Activated gamma-delta T cell treated with Interleukin-2 at 50 U/mL for 16 hours (primary cell): ENCODE measurements around the gene L1CAM.
A peak's percentile ranks its signal among the peaks of the same experiment; 100 is the strongest.

Experiments
- DNase-seq: peaks from one replicate; pipeline ENCODE4 v3.0.0-alpha.2; 2020

L1CAM gene

DNA sequence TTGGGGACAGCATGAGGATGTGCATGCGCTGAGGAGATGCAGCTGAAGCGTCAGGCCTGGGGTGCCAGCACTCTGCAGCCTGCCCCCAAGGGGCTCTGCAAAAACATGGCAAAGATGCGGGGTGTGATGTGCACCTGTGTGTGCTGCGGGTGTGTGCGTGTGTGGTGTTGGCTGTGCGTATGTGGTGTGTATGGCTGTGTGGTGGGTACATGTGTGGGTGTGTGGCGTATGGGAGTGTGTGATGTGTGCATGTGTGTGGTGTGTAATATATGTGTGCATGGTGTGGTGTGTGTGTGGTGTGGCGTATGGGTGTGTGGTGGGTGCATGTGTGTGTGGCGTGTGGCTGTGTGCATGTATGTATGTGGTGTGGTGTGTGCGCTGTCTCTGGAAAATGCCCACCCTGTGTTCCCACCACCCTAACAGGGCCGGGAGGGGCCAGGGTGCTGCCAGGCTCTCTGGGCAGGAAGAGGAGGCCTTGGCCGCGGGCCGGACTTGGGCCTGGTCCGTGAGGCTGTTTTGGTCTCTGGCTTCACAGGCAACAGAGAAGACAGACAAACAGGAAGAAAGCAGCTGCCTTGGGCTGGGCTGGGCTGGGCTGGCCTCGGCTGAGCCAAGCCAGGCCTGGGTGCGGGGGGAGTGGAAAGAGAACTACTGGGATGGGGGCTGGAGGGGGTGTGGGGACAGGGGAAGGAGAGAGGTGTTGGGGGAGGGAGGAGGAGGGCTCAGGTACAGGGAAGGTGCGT, 17.4 kb upstream of the L1CAM start:
- no peak for DNase-seq

GRCh38 chrX:153902385-153902784, 16.4 kb upstream of the L1CAM start:
- DNase-seq = no peak

- DNase-seq = no peak
These were observed 15.8 kb upstream of the L1CAM start for GRCh38 chrX:153901753-153902140.

DNA sequence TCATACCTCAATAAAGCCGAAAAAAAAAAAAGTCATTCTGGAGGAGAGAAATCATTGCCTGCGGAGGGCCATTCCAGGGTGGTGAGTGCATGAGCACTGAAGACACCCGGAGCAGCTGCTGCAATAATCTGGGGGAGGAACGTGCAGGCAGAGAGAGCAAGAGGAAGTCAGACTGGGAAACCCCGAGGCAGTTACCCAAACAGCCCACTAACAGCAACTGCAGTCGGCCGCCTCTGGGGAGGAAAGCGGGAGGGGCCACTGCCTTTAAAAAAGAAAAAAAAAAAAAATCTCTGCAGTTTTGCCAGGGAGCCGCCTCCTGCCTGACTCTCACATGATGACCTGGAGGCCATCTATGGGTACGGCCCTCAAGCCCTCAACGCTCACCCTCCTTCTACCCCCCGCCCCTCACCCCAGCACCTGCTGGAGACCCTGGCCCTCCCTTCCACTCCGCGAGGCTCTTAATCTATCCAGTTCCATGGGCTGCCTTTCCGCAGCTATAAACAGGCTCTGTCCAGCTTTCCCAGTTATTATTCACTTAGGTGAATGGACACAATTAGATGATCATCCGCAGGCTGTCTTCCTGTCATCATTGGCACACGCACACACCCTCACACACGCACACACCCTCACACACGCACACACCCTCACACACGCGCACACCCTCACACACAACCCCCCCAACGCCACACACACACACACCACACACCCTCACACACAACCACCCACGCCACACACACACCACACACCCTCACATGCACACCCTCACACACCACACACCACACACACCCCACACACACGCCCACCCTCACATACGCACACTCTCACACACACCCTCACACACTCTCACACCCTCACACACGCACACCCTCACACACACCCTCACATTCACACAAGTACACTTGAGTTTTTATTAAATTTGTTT, 15.1 kb upstream of the L1CAM start:
- DNase-seq = peak; percentile 53

DNA sequence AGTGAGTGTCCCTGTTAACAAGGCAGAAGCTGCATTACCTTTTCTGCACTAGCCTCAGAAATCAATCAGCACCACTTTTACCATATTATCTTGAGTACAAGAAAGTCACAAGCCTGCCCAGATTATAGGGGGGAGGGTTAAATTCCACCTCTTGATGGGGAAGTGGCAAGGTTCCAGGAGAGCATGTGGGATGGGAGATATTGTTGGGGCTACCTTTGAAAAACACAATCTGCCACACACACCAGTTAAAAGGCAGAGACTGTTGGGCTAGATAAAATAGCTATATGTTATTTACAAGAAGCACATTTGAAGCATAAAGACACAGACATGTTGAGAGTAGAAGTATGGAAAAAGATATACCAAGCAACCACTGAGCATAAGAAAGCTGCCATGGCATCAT, 11.9 kb upstream of the L1CAM start:
- DNase-seq = no peak

DNA sequence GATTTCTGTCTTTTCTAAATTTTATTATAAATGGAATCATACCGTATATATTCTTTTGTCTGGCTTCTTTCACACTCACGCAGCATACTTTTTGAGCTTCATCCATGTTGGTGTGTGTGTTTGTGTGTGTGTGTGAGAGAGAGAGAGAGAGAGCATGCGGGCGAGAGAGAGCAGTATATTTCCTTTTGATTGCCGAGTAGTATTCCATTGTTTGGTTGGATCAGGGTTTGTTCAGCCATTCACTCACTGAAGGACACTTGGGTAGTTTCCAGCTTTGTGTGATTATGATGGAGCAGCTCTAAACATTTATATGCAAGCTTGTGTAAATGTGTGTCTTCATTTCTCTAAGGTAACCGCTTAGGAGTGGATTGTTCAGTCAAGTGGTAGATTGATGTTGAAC, 3.1 kb upstream of the L1CAM start:
- DNase-seq = no peak

GRCh38 chrX:153888344-153888743, 2.4 kb upstream of the L1CAM start:
- DNase-seq = no peak

- no peak for DNase-seq
These were observed 1.4 kb upstream of the L1CAM start for GRCh38 chrX:153887385-153887784.

DNA sequence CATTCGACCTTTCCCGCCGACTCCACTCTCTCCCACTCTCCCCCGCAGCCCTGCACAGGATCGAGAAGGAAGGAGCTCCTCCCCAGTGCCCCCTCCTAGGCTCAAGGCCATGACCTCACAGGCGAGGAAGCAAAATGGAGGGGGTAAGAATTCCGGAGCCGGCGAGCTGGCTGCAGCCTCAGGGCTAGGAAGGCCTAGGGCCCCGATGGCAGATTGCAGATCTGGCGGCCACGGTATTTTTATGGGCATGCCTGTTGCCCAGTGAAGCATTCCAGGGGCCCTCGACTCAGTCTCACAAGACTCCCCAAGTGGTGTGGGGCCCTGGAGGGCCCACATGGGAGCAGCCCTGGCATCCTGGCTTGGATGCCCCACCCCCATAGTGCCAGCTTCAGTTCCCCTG, 942 bp upstream of the L1CAM start:
- DNase-seq = no peak

- no peak for DNase-seq
These were observed 675 bp downstream of the L1CAM start for GRCh38 chrX:153885208-153885787.

DNA sequence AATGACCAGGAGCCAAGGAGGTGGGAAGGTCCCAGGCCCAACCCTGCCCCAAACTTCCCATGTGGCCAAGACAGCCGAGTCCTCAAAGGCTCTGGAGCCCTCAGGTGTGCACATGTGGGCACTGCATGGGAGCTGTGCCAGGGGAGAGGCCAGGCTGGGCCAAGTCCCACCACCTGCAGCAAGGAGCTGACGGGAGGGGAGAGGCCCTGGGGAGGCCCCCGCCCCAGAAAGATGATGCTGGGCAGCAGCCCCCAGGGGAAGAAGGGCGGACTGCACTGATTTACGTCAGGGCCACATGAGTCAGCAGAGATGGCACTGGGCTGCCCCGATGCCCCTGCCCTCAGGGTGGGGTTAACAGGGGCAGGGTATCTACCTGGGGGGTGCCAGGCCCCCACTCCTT, 1.4 kb downstream of the L1CAM start:
- no peak for DNase-seq

- no peak for DNase-seq
These were observed 1.8 kb downstream of the L1CAM start for GRCh38 chrX:153884136-153884535.

- DNase-seq = no peak
These were observed 2.7 kb downstream of the L1CAM start for GRCh38 chrX:153883163-153883843.

DNA sequence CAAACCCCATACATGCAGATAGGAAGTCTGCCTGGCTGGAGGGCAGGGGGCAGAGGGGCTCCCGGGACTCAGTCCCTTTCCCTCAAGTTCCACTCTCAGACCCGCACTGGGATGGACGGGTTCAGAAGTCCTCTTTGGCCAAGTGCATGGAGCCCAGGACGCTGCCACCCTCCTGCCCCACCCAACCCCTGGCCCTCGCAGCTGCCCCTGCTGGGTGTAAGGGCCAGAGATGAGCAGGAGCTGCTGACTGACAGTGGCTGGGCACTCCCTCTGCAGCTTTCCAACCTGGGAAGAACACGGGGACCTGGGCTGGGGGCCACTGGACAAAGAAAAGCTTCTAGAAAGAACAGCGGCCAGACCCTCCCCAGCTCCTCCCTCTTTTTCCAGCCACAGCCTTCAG, 3.4 kb downstream of the L1CAM start:
- no peak for DNase-seq

- DNase-seq = no peak
These were observed 3.9 kb downstream of the L1CAM start for GRCh38 chrX:153882086-153882498.

- no peak for DNase-seq
These were observed 4.7 kb downstream of the L1CAM start for GRCh38 chrX:153881281-153881680.

DNA sequence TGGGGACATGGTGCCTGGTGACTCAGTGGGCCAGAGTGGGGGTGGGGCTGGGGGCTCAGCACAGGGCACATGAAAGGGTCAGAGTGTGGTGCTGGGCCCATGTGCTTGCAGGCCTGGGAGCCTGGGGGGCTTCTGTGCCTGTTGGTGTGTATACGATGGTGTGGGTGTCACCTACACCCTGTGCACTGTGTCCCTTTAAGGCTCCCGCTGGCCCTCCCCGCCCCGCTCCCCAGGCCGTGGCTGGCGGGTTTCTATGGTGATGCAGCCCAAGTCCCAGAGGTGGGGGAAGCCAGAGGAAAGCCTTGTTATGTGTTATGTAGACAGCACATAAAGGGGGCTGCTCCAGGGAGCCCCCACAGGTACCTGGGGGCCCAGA, 5.5 kb downstream of the L1CAM start:
- no peak for DNase-seq

GRCh38 chrX:153879741-153880439, 6.1 kb downstream of the L1CAM start:
- DNase-seq = no peak

DNA sequence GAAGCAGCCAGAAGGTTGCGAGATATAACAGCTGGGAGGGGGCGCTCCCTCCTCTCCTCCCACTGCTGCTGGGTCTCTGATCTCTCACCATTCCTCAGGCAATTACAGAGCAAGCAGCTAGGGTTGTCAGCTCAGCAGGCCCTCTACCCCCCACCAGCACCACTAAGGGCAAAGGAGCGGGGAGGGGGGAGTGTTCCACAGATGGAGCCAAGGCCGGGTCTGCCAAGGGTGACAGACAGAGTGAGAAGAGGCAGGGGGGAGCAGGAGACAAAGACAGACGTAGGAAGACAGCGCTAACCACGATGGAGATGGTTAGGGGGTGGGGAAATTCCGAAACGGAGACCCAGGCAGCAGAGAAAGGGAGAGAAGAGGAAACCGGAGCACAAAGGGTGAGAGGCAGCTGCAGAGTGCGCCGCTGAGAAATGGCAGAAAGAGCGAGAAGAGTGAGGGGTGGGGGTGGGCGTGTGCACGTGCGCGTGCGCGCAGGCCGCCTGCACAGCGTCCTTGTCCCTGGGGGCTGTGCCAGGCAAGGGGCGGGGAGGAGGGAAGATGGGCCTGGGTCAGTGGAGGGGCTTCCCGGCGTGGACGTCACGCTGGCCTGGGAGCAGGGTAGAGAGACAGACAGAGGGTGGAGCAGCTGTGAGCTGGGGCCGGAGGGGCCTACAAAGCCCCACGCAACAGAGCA, 6.9 kb downstream of the L1CAM start:
- no peak for DNase-seq

GRCh38 chrX:153878345-153878744, 7.6 kb downstream of the L1CAM start:
- DNase-seq = no peak

DNA sequence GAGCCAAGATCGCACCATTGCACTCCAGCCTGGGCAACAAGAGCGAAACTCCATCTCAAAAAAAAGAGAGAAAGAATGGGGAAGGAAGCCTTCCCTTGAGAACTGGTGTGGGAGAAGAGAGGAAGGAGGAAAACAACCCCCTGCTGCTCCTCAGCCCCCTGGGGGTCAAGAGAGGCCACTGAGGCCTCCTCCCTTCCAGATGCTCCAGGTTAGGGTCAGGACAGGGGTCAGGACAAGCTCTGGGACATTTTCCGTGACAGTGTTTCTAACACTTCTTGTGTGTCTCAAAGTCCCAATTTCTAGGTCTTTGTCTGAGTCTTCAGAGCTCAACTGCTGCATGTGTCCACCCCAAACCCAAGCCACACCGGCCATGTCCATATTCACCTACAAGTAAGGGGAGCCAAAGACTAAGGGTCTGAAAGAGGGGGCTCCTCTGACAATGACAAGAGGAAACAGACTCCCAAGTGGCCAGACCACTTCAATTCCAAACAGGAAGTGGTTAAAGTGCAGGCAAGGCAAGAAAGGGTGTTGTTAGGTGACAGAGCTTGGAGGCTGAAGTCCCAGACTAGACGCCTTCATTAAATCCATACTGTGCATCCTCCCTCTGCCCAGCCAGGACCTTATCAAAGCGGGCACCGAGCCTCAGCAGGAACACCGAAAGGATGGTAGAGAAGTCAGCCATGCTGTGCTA, 8.3 kb downstream of the L1CAM start:
- DNase-seq = no peak

GRCh38 chrX:153876112-153876491, 9.9 kb downstream of the L1CAM start:
- DNase-seq = no peak
